Measurements from ENCODE around the gene NT5DC4. TPM values are rescaled to one million over a fixed set of nuclear protein-coding genes. Genes with fewer than 3 reads are reported as not detected.

NT5DC4 gene
- total RNA-seq, 1 experiment from 2014 or later: 0.22 TPM

DNA sequence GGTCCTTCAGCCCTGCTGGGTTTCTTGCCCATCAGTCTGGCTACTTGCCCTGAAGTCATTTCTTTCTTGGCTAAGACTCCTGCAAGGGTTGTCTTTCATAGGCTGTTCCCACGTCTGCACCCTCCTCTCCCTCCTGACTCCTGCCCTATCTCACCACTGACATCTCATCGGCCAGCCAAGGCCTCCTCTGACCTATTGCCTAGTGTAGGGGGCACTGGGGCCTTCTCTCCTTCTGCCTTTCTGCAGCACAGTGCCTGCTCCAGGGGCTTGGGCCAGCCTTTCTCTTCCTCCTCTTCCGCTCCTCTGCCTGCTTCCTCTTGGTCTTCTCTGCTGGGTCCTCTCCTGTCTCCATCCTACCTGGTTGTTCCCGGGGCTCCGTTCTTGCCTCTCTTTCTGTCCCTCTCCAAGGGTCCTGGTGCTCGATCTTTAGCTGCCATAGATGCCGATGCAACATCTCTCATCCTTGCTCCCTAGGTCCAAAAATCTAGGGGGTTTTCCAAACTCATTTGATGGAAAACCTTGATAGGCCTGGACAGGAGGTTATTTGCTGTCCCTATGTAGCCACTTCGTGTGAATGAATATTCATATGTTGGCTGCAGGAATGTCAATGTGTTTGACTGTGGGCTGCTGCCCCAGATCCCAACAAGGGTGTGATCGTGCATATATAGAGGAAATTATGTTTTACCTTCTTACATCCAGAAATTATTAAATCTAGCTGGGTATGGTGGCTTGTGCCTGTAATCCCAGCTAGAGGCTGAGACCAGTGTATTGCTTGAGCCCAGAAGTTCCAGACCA, 9.7 kb upstream of the NT5DC4 start:
- ChIA-PET CTCF (no interaction called here), POLR2A (no interaction called here), RAD21 (ENCODE audit: low non-redundant PET in 1 of 2, low total read pairs in 2 of 2, uncharacterized antibody in 2 of 2, unreplicated experiment in 2 of 2) (no interaction called here)
- Histone ChIP-seq H3K9me2 (ENCODE audit: insufficient read depth) (no peaks in the 10 kb centered on the region), H3K9ac (ENCODE audit: low read length) (no peak overlapping the region), H3K4me2 (ENCODE audit: low read length) (no peak overlapping the region), H3K9me3 (ENCODE audit: control insufficient read depth in 1 of 2, insufficient read depth in 1 of 2, low read depth in 1 of 2, low read length in 2 of 2) (no peaks in the 10 kb centered on the region), H3K36me3 (ENCODE audit: control insufficient read depth in 1 of 2, insufficient read depth in 2 of 2, low read length in 2 of 2) (no peaks in the 10 kb centered on the region), H2AFZ (ENCODE audit: low read depth, low read length, poor library complexity, severe bottlenecking) (no peak overlapping the region), H3K27me3 (ENCODE audit: insufficient read depth, low read length) (no peaks in the 10 kb centered on the region), H3K4me3 (replicated peaks in 1 of 2; ENCODE audit: low read depth in 1 of 2, low read length in 2 of 2) (no peak overlapping the region), H3K4me1 (ENCODE audit: control insufficient read depth in 1 of 2, insufficient read depth in 2 of 2, low read length in 2 of 2) (peaks cover 11 to 32% of the 10 kb centered on the region in 2 experiments), H3K27ac (ENCODE audit: low read depth, low read length) (no peak overlapping the region), H4K20me1 (ENCODE audit: insufficient read depth) (no peaks in the 10 kb centered on the region), H3K79me2 (ENCODE audit: insufficient read depth, low read length) (no peaks in the 10 kb centered on the region)
- ATAC-seq: no peak
- intact Hi-C loops (cut with micrococcal nuclease): no loop called here
- no TSS peak for BruUV-seq (replicated peaks)
- no peak for DNase-seq (ENCODE audit: low read depth, low spot score)
- TF ChIP-seq MAX (IDR thresholded peaks at IDR 0.05) (no peak), EZH2phosphoT487 (IDR thresholded peaks at IDR 0.05; ENCODE audit: borderline replicate concordance) (no peak), ZFX (IDR thresholded peaks at IDR 0.05) (no peak), ZNF274 (IDR thresholded peaks at IDR 0.05; ENCODE audit: low read depth, low read length) (no peak), CBX3 (IDR thresholded peaks at IDR 0.05; ENCODE audit: low read depth) (no peak), CTCF (IDR thresholded peaks at IDR 0.05 in 2 of 3, conservative IDR thresholded peaks at IDR 0.05 in 1 of 3; ENCODE audit: borderline replicate concordance in 1 of 3, insufficient read depth in 1 of 3, low read depth in 2 of 3, low read length in 2 of 3) (no peak), JUND (IDR thresholded peaks at IDR 0.05) (no peak), ELF1 (IDR thresholded peaks at IDR 0.05; ENCODE audit: borderline replicate concordance, low read depth) (no peak), EGR1 (IDR thresholded peaks at IDR 0.05; ENCODE audit: low read depth) (no peak), FOSL1 (IDR thresholded peaks at IDR 0.05; ENCODE audit: low read depth) (no peak), POLR2A (IDR thresholded peaks at IDR 0.05; ENCODE audit: borderline replicate concordance, extremely low read depth, insufficient read depth, insufficient read length) (no peak)
